ENCODE results near the gene ADA.

DNA sequence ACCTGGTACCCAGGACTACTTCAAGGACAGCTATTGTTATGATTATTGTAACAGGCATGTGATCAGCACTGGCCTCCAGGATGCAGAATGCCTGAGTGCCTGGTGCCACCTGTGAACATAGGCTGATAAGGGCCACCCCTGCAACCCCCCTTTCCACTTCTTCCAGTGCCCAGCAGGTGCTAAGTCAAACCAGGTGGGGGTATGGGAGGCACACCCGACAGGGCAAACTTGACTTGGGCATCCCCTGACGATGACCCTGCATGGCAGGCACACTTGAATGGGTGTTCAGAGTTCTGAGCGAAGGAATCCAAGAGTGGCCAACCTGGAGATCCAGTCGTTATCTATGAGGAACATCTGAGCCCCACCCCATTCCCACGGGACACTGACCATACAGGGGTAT is 3.4 kb downstream of the ADA start:
- TF ChIP-seq FOXP2 (optimal IDR thresholded peaks at IDR 0.05; ENCODE audit: borderline replicate concordance, extremely low read depth, extremely low read length, insufficient read depth), result no peak
- no peak for TF ChIP-seq REST (IDR thresholded peaks at IDR 0.05; ENCODE audit: insufficient read depth in 1 of 2, low read depth in 2 of 2, low read length in 2 of 2)
- TF ChIP-seq TAF1 (IDR thresholded peaks at IDR 0.05; ENCODE audit: borderline replicate concordance, insufficient read depth, low read length), result no peak

All from PFSK-1 (cell line).